ENCODE measurements around the gene PTPN23.

Gene PTPN23

DNA sequence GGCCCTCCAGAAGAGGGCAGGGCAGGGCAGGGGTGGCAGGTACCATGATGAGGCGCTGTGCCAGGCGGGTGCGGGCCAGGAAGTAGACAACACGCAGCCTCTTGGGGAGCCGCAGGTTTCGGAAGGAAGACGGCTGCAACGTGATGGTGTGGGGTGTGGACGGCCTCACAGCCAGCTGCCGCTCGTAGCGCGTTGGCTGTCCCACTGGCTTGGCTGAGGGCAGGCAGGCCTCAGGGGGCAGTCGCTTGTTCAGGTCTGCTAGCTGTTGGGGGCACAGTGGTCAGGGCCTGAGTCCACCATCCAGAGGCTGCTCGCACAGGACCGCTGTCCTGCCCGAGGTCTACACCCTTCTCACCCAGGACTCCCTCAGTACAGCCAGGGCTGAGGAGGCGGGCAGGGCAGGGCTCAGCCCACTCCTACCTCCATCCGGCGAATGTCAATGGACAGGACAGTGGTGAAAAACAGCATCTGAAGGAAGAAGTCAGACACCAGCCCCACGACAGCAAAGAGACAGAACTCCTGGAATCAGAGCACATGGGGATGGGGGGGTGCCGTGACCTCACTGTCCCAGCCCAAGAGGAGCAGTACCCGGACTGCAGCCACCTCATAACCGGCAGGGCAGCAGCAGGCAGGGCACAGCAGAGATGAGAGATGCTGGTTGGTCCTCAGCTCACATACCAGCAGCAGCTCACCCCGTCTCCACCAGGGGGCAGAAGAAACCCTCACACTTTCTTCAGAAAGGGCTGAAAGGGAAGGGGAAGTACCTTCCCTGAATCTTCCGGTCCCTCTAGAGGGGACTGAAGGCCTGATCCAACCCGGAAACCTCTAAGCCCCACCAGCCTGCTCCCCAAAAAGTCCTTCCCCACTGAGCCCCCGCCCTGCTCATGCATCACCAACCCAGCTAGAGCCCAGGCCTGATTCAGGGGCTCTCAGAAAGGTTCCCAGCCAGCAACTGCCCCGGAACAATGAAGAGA lies 40.0 kb downstream of the PTPN23 start:
- DNase-seq (ENCODE audit: low spot score): peak; percentile 72

DNA sequence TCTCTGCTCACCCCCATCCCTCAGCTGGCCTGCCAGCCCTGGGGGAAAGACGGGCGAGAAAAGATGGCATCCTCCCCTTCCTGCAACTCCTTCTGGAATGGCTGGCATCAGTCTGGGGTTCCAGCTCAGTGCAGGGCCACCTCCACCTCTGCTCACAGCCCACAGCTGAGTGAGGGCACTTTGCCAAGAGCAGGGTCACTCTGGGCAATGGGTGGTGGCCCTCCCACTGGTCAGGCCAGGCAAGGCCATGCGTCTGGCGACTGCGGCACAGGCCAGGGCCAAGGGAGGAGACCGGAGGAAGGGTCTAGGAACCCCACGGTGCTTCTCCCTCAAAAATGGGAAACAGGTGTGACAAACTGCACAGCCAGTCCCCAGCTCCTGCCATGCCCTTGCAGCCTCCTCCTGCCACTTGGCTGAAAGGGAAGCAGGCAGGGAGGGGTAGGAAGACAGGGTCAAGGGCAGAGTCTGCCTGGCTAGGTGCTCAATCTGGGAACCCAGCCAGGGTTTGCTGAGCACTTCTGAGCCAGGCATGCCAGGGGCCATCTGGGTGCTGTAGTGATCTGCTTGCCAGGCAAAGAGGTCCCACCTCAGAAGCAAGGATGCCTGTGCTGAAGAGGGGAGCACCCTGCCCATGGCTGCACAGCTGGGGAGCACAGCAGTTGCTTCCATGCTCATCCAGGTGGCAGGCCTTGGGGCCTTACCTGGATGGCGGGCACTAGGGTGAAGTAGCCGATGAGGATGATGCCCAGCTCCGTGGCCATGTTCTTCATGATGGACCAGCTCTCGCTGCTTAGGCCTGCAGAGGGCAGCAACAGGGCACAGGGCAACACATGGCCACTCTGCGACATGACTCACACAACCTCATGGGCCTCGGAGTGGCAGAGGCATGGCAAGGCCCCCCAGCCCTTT lies 41.2 kb downstream of the PTPN23 start:
- no peak for DNase-seq (ENCODE audit: low spot score)

DNA sequence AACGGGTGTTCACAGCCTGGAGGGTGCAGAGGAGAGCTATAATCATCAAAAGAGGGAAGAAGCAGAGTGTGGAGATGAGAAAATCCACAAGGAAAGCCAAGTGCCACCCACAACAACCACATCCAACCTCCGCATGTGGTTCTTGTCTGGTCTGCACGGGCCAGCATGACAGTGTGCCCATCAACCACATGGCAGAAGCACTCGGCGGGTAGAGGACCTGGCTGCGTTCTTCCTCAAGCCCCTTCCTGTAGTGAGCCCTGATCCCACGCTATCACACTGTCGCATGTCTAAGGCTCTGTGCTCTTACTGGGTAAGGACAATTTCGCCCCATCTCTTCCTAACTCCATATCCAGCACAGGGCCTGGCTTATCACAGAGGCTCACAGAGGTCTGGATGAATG lies 41.9 kb downstream of the PTPN23 start:
- DNase-seq (ENCODE audit: low spot score): no peak

DNA sequence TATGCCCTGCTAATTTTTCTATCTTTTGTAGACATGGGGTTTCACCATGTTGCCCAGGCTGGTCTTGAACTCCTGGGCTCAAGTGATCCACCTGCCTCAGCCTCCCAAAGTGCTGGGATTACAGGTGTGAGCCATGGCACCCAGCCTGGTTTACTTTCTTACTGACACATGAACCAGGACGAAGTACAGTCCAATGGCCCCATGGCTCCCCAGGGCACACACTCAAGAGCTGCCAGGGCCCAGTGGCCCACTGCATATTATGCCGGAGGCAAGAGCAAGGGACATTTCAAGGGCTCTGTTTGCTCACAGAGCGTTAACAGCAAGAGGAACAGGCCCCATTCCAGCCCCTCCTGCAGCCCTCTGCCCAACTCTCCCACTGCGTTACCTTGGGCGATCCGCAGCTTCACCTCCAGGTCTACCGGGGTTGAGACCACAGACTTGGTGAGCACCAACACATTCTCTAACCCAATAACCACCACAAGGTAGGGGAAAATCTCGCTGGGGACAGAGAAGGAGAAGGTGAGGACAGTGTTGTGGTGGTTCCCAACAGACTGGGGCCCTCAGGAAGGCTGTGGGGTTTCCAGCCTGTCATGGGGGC lies 42.8 kb downstream of the PTPN23 start:
- DNase-seq (ENCODE audit: low spot score): no peak

DNA sequence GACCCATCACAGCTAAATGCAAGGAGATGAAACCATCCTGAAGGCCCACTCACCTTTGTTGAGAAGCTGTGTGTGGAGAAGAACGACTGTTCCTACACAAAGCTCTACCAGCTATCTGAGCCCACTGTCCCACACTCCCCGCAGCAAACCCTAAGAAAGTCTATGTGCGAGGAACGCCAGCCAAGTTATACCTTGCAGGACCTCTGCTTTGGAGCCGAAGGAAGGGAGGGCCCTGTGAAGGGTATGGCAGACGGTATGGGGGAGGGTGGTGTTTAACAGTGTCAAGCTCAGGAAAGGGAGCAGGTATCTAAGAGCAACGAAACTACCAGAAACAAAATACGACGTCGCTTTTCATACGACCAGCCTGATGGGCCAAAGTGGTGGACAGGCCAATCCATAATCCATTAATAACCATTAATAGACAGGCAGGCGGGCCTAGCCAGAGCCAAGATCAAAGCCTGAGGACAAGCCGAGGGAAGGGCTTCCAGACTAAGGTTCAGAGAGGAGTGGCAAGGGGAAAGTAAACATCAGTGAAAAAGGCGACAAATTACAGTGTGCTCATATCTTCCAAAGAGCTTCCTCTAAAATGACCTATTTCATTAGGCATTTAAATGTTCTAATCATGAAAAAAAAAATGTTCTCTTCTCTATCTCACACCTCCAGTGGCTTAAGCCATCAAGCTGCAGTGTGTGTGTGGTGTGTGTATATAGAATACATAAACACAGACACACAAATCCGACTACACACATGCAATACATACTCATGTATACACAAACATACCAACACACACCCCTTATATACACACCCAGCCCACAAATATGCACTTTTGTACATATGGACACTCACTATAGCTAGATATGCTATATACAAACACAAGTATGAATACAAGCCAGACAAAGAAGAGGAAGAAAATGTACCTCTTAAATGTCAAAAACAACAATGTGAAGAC lies 43.9 kb downstream of the PTPN23 start:
- no peak for DNase-seq (ENCODE audit: low spot score)

DNA sequence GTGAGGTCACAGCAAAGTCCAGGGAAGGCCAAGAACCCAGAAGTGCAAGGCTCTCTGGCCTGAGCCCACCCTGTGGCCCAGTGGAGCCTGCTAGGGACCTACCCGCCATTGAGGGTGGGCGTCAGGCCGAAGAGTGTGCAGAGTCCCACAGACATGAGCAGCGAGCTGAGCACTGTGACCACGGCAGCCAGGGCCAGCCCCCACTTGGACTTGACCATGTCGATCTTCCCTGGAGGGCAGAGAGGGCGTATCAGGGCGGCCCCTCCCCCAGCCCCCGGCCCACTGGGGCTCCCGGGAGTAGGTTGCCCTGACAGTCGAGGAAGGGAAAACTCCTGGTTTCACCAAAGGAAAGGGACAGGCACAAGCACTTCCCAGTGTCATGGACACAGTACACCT lies 44.6 kb downstream of the PTPN23 start:
- DNase-seq (ENCODE audit: low spot score): no peak

DNA sequence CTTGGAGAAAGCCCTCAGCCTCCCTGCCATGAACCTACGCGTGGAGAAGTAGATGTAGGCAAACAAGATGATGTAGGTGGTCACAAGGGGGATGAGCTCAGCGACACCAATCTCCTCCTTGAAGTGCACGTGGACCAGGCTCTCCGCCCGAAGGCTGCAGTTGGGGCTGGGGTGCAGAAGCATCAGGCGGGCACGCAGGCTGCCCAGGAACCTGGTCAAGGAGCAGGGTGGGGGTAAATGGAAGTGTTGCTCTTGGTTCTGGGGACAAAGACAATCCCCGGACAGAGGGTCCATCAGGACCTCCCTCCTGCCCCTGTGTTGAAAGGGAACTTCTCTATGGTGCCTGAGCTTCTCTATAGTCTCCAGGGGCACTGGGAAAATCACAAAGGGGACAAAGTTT lies 45.1 kb downstream of the PTPN23 start:
- no peak for DNase-seq (ENCODE audit: low spot score)

DNA sequence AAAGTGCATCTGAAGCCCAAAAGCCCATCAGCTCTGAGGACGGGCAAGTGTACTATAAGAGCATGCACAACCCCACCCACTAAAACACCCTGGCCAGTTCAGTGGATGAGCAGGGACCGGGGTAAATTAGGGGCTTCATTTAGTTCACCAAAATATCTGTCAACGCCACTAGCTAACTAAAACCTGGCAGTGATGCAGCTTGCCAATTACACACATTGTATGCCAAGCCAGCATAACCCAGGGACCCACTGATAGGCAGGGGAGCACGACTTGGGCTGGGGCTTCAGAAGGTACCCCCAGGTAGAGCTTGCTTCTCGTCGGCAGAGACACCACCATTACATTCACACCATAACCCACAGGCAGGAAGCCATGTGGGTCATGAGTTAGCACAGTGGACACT lies 47.0 kb downstream of the PTPN23 start:
- DNase-seq (ENCODE audit: low spot score): no peak

DNA sequence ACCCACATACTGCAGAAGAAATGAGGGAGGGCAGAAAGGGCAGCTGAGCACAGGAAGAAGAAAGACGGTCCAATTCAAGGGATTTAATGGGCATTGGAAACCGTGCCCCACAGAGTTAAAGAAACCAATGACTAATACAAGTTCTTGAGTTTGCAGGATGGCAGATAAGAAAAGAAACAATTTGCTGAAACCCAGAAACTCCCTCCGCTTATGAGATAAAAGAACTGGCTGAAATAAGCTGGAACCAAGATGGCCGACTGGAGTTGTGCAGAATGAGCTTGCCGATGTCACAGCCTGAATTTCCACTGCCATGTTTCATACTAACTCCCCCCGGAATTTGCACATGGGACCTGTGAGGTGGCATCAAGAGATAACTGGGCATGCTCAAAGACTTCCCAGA lies 47.8 kb downstream of the PTPN23 start:
- DNase-seq (ENCODE audit: low spot score): no peak

DNA sequence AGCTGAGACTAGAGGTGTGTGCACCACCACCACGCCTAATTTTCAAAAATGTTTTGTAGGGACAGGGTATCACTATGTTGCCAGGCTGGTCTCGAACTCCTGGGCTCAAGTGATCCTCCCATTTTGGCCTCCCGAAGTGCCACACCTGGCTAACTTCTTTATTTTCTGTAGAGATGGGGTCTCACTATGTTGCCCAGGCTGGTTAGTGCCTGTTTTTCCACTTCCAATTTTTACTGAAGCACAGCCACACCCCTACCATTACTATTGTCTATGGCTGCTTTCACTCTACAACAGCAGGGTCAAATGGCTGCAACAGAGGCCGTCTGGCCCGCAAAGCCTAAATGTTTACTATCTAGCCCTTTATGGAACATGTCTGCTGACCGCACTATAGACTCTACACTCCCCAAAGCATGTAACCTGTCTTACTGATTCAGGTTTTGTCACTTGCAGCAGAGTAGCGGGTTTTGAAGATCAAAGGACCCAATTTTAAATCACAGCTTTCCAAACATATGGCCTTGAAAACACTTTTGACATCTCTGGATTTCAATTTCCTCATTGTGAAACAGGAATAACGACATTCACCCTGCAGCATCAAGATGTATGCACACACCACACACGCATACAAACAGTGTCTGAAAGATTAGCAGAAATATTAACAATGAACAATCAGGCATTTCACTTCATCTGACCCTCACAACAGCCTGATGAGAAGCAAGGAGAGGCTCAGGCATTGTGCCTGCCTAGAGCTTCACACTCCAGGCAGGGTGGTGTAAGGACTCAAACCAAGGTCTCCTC lies 48.9 kb downstream of the PTPN23 start:
- no peak for DNase-seq (ENCODE audit: low spot score)

DNA sequence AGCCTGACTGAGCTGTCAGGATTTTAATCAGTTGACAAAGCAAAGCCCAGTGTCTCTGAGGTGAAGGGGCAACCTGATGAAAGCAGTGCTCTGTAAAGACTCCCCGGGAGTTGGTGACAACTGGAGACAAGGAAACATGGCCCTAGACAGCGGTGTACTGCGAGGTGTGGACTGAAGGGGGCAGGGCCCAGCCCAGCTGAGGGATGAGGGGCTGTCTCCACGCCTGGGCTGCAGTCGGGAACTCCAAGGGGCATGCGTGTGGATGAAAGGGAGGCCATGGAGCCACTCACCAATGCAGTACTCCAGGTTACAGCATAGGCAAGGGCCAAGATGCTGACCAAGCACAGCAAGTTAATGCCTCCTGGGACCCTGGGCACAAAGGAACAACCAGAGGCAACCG lies 49.8 kb downstream of the PTPN23 start:
- no peak for DNase-seq (ENCODE audit: low spot score)

DNA sequence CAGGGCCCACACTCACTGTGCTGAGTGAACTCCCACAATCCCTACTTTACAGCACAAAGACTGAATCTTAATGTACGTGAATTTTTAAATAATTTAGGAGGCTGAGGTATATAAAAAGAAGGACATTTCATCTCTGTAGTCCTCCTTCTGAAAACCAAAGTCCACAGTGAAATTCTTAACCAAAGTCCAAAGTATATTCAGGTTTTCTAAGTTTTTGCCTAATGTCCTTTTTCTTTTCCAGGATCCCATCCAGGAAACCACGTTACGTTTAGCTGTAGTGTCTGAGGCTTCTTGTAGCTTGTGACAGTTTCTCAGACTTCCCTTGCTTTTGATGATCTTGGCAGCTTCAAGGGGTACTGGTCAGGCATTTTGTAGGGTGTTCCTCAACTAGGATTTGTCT lies 50.4 kb downstream of the PTPN23 start:
- DNase-seq (ENCODE audit: low spot score): no peak

DNA sequence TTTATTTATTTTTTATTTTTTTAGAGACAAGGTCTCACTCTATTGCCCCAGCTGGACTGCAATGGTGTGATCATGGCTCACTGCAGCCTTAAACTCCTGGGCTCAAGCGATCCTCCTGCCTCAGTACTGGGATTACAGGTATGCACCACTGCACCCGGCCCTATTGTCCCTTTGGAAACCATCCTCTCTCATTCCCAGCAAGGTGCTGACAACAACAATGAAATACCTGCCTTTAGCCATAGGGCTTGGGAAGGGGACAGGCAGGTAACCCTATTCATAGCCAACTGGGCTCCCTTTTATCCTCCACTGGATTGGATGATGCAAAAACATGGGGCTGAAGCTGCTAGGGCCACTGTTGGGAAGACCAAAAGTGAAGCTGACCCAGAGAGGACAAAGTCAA lies 51.9 kb downstream of the PTPN23 start:
- no peak for DNase-seq (ENCODE audit: low spot score)

DNA sequence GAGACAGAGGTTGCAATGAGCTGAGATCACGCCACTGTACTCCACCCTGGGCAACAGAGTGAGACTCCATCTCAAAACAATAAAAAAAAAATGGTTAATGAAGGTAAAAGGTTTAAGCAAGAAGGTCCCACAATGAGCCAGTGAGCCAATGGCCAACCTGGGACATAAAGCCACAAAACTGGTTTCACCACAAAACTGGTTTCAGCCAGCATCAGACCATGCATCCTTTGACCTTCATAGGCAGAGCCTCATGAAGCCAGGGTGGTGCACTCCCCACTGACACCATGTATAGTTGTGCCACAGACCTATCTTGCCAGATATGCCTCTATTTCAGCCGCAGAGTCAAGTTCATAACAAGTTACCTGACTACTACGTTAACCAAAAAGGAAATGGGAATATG lies 53.0 kb downstream of the PTPN23 start:
- no peak for DNase-seq (ENCODE audit: low spot score)

DNA sequence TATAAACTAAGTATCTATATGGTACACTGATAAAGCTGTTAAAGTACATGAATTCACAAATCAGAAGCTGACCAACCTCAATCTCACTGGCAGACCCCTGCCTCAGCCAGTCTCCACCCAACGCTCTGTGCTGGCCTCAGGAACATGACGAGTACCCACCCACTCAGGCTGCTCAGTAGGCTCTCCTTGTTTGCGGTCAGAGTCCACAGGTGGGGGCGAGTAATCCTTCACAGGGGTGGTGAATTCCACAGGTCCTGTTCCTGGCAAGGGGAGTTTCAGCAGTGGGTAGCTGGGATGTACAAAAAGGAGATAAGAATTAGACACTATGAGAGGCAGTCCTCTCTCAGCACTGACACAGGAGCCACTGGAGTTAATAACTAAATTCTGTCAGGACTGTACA lies 54.0 kb downstream of the PTPN23 start:
- no peak for DNase-seq (ENCODE audit: low spot score)

DNA sequence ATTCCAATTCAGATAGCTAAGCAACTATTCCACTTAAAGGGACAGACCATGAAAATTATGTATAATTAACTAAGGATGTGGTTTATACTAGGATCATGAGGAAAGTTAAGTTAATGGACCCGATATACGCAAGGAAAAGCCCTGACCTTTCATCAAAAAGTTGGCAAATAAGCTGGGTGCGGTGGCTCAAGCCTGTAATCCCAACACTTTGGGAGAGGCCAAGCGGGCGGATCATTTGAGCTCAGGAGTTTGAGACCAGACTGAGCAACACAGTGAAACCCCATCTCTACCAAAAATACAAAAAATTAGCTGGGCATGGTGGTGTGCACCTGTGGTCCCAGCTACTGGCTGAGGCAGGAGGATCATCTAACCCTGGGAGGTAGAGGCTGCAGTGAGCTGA lies 55.4 kb downstream of the PTPN23 start:
- no peak for DNase-seq (ENCODE audit: low spot score)

DNA sequence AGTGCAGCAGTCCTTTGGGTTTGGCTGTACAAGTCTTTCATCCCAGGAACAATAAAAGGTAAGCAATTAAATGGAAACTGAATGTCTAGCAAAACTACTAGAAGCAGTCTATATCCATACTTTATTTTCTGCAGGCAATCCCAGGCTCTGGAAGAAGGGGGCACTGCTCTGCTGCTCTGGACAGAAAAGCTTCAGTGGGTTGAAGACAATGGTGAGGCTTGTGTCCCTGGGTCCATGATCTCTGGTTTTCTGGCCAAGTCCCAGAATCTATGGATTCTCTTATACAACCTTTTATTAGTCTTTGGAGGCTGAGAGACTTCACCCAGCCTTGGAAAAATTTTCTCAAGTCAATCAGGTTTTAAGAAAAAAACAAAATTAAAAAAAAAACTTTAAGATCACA lies 59.3 kb downstream of the PTPN23 start:
- DNase-seq (ENCODE audit: low spot score): no peak

DNA sequence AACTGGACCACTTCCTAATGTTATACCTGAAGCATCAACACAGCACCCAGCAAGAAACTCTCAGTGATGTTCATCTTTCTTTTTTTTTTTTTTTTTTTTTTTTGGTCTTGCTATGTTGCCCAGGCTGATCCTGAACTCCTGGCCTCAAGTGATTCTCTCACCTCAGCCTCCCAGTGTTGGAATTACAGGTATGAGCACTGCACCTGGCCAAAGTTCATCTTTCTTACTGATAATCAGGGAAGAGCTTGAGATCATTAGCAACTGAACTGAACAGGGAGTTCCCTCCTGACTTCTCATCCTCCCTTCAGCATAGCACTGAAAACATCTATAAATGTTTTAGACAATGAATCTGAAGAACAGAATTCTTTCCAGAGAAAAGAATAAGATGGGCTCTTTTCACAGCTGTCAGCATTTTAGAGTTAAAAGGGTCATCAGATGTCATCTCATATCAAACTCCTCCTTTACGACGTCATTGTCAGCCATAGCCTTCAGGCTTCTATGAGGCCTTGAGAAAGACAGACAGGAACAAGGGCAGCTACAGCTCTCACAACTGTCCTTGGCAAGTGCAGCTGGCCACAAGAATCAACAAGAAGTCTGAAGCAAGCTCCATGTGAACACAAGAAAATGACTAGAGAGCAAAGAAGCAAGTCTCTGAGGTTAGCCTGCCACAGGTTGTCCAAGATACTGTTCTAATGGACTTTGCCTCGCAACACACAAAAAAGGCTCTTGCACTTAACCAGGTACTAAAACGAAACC lies 61.2 kb downstream of the PTPN23 start:
- DNase-seq (ENCODE audit: low spot score): no peak

DNA sequence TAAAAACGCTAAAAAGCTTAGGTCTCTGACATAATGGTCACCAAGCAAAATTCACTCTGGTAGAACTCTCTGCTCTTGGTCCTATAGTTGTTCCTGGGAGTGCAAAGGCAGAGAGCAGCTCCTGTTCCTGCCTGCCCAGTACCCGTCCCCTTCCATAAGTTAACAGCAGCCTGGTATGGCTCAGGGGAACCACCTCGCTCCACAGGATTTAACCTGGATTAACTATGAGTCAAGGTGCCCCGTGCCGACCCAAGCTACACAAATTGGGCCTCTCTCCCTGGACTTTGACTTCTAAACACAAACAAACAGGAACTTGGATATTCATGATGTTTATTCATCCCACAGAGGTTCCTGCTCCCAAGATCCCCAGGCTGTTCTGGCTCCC lies 62.8 kb downstream of the PTPN23 start:
- peak; percentile 68 for DNase-seq (ENCODE audit: low spot score)

DNA sequence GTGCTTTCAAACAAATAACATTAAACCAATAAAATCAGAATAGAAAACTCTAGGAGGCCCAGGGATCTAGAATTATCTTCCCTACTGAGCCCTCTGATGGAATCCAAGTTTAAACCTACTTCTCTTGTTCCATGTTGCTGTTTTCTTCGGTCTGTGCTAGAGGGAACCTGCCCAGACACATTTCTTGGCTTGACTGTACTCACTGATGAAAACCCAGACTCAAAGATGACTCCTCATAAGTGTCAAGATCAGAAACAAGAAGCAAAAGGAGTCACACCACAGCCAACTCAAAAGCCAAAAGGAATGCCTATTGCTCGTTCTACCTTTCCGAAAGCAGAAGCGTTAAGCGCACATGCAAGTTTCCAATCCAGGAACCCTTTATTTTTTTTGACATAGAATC lies 63.3 kb downstream of the PTPN23 start:
- DNase-seq (ENCODE audit: low spot score): no peak
